H1 (cell line): Measurements from ENCODE around the gene BSDC1. TPM values are rescaled to one million over a fixed set of nuclear protein-coding genes. Genes with fewer than 3 reads are reported as not detected.

Experiments used
- CTCF ChIA-PET: fragments of 300-600 bp; sonication (Branson Sonifier 250); formaldehyde crosslinking; loops from one replicate; lab custom pipeline; 2021; ENCODE audit not compliant: partially characterized antibody; lab: Charles Lee
- POLR2A ChIA-PET: fragments of 300-600 bp; sonication (Branson Sonifier 250); formaldehyde crosslinking; loops from one replicate; lab custom pipeline; 2021; ENCODE audit warnings: inconsistent platforms; ENCODE audit not compliant: partially characterized antibody; lab: Charles Lee
- DNase-seq, 2 experiments: peaks; one replicate each; pipeline versions ENCODE4 v3.0.0 to v3.0.0-alpha.2; 2010 to 2022; ENCODE audit warnings: low spot score in 2 of 2, low read depth in 1 of 2, mixed read lengths in 1 of 2
- FAIRE-seq: peaks from 2 replicates; lab custom pipeline; 2011; peaks lifted over from hg19 to GRCh38; lab: Jason Lieb, UNC
- H2AFZ ChIP-seq: 2 replicates; pipeline ENCODE4 v1.8.1; 2012; ENCODE audit warnings: low read length, inconsistent platforms
- H2AK5ac ChIP-seq: 2 replicates; pipeline ENCODE4 v1.6.1; 2013; ENCODE audit warnings: low read depth, low read length
- H2BK120ac ChIP-seq: replicated peaks from 2 replicates; pipeline ENCODE3; 2013; ENCODE audit warnings: low read depth, low read length, inconsistent platforms
- H2BK12ac ChIP-seq: 2 replicates; pipeline ENCODE4 v1.6.1; 2013; ENCODE audit warnings: low read depth, low read length
- H2BK15ac ChIP-seq: 2 replicates; pipeline ENCODE4 v1.6.1; 2013; ENCODE audit warnings: low read length
- H2BK20ac ChIP-seq: 2 replicates; pipeline ENCODE4 v1.6.1; 2013; ENCODE audit warnings: low read length
- H2BK5ac ChIP-seq: 2 replicates; pipeline ENCODE4 v1.6.1; 2013; ENCODE audit warnings: low read depth, low read length
- H3K14ac ChIP-seq: 2 replicates; pipeline ENCODE4 v1.6.1; 2013; ENCODE audit warnings: inconsistent platforms; ENCODE audit not compliant: insufficient read length
- H3K18ac ChIP-seq: 2 replicates; pipeline ENCODE4 v1.6.1; 2013; ENCODE audit warnings: low read length; ENCODE audit errors: extremely low read depth
- H3K23ac ChIP-seq: 2 replicates; pipeline ENCODE4 v1.6.1; 2013; ENCODE audit warnings: inconsistent platforms; ENCODE audit not compliant: insufficient read length
- H3K23me2 ChIP-seq: 2 replicates; pipeline ENCODE4 v1.6.1; 2013; ENCODE audit warnings: low read depth, low read length
- H3K27ac ChIP-seq: 2 replicates; pipeline ENCODE4 v1.6.1; 2011; ENCODE audit warnings: low read depth, low read length, inconsistent platforms
- H3K27me3 ChIP-seq, 4 experiments: replicated peaks in 1 of 4; 1 replicate in 1 of 4; 2 replicates in 3 of 4; pipeline versions ENCODE4 v1.6.1 to v1.8.1; 2011 to 2013; ENCODE audit warnings: low read length in 3 of 4, mild to moderate bottlenecking in 3 of 4, inconsistent platforms in 2 of 4, mixed read lengths in 2 of 4, moderate library complexity in 1 of 4; ENCODE audit not compliant: control insufficient read depth in 3 of 4, insufficient read depth in 3 of 4; ENCODE audit errors: extremely low read depth in 1 of 4
- H3K36me3 ChIP-seq, 4 experiments: 2 replicates each; pipeline versions ENCODE4 v1.6.1 to v1.8.1; 2011 to 2013; ENCODE audit warnings: mild to moderate bottlenecking in 4 of 4, low read length in 3 of 4, moderate library complexity in 2 of 4, control low read depth in 1 of 4, inconsistent platforms in 1 of 4; ENCODE audit not compliant: insufficient read depth in 4 of 4, control insufficient read depth in 2 of 4
- H3K4ac ChIP-seq: replicated peaks from 2 replicates; pipeline ENCODE3; 2013; ENCODE audit warnings: low read length, low read depth, mixed read lengths, inconsistent platforms; ENCODE audit not compliant: insufficient read length
- H3K4me1 ChIP-seq, 4 experiments: replicated peaks in 1 of 4; 1 replicate in 1 of 4; 2 replicates in 3 of 4; pipeline versions ENCODE4 v1.6.1 to v1.8.1; 2011 to 2013; ENCODE audit warnings: low read length in 3 of 4, inconsistent platforms in 2 of 4, mixed read lengths in 1 of 4; ENCODE audit not compliant: insufficient read depth in 4 of 4, control insufficient read depth in 3 of 4
- H3K4me2 ChIP-seq, 2 experiments: 2 replicates each; pipeline versions ENCODE4 v1.6.1 to v1.8.1; 2011 to 2013; ENCODE audit warnings: low read depth in 2 of 2, low read length in 2 of 2, control low read depth in 1 of 2, inconsistent platforms in 1 of 2, mild to moderate bottlenecking in 1 of 2; ENCODE audit not compliant: insufficient read depth in 1 of 2
- H3K4me3 ChIP-seq, 4 experiments: fragments of 200-600, 300-600 bp in 1 of 4; sonication (generic), shearing (Covaris generic), sonication (Bioruptor Twin) in 1 of 4; 2 replicates each; pipeline versions ENCODE4 v1.5.1 to v1.8.1; 2011 to 2016; ENCODE audit warnings: low read length in 4 of 4, low read depth in 3 of 4, control low read depth in 2 of 4, inconsistent platforms in 2 of 4, mild to moderate bottlenecking in 2 of 4, mixed read lengths in 1 of 4, moderate library complexity in 1 of 4; ENCODE audit not compliant: insufficient read depth in 2 of 4; ENCODE audit errors: extremely low read depth in 1 of 4
- H3K56ac ChIP-seq: replicated peaks from 2 replicates; pipeline ENCODE3; 2013; ENCODE audit warnings: low read depth, mild to moderate bottlenecking, mixed read lengths, low read length, inconsistent platforms; ENCODE audit not compliant: insufficient read length
- H3K79me1 ChIP-seq: 2 replicates; pipeline ENCODE4 v1.6.1; 2013; ENCODE audit warnings: low read depth, low read length, control low read depth
- H3K79me2 ChIP-seq, 2 experiments: 2 replicates each; pipeline versions ENCODE4 v1.6.1 to v1.8.1; 2012 to 2013; ENCODE audit warnings: low read length in 2 of 2, mild to moderate bottlenecking in 2 of 2, inconsistent platforms in 1 of 2; ENCODE audit not compliant: insufficient read depth in 2 of 2, control insufficient read depth in 1 of 2
- H3K9ac ChIP-seq, 4 experiments: replicated peaks in 1 of 4; 1 replicate in 1 of 4; 2 replicates in 3 of 4; pipeline versions ENCODE4 v1.6.1 to v1.8.1; 2011 to 2013; ENCODE audit warnings: low read depth in 3 of 4, low read length in 3 of 4, control low read depth in 2 of 4, mild to moderate bottlenecking in 2 of 4, moderate library complexity in 2 of 4, inconsistent platforms in 1 of 4; ENCODE audit errors: extremely low read depth in 1 of 4
- H3K9me3 ChIP-seq, 2 experiments: 2 replicates each; pipeline versions ENCODE4 v1.6.1 to v1.8.1; 2012 to 2013; ENCODE audit warnings: mild to moderate bottlenecking in 2 of 2, moderate library complexity in 2 of 2, control low read depth in 1 of 2, inconsistent platforms in 1 of 2, low read depth in 1 of 2, low read length in 1 of 2, mixed read lengths in 1 of 2; ENCODE audit not compliant: insufficient read depth in 2 of 2
- H4K20me1 ChIP-seq, 2 experiments: replicated peaks in 1 of 2; 2 replicates each; pipeline versions ENCODE3 to v1.8.1; 2011 to 2013; ENCODE audit warnings: inconsistent platforms in 2 of 2, low read length in 2 of 2, mild to moderate bottlenecking in 1 of 2; ENCODE audit not compliant: insufficient read depth in 2 of 2, control insufficient read depth in 1 of 2
- H4K5ac ChIP-seq: 2 replicates; pipeline ENCODE4 v1.6.1; 2013; ENCODE audit warnings: low read length, low read depth, mixed read lengths, inconsistent platforms; ENCODE audit not compliant: insufficient read length
- H4K8ac ChIP-seq: 2 replicates; pipeline ENCODE4 v1.8.0; 2013; ENCODE audit warnings: mild to moderate bottlenecking, moderate library complexity, low read length, inconsistent platforms; ENCODE audit not compliant: insufficient read depth; ENCODE audit errors: extremely low read depth
- H4K91ac ChIP-seq: replicated peaks from 2 replicates; pipeline ENCODE3; 2013; ENCODE audit warnings: low read length, mixed read lengths, inconsistent platforms; ENCODE audit not compliant: insufficient read length
- BACH1 ChIP-seq: IDR thresholded peaks from 2 replicates; pipeline ENCODE4 v1.6.1; 2012; ENCODE audit warnings: low read length, improper control_type of control experiment
- EP300 ChIP-seq, 2 experiments: IDR thresholded peaks; 1 replicate in 1 of 2; 2 replicates in 1 of 2; pipeline ENCODE4 v1.6.1; 2011 to 2012; ENCODE audit warnings: low read depth in 2 of 2, low read length in 2 of 2, mild to moderate bottlenecking in 2 of 2, borderline replicate concordance in 1 of 2, inconsistent platforms in 1 of 2, moderate library complexity in 1 of 2
- HDAC2 ChIP-seq, 2 experiments: fragments of 300-600 bp in 1 of 2; sonication (generic) in 1 of 2; IDR thresholded peaks; 2 replicates each; pipeline ENCODE4 v1.6.1; 2011 to 2012; ENCODE audit warnings: low read depth in 2 of 2, low read length in 2 of 2, mild to moderate bottlenecking in 2 of 2, moderate library complexity in 2 of 2, borderline replicate concordance in 1 of 2, inconsistent platforms in 1 of 2
- KDM5A ChIP-seq: fragments of 200-600 bp; IDR thresholded peaks from 2 replicates; pipeline ENCODE4 v1.7.1; 2012; ENCODE audit warnings: mild to moderate bottlenecking, low read length, inconsistent platforms, mixed read lengths
- POLR2A ChIP-seq, 2 experiments: IDR thresholded peaks; 1 replicate in 1 of 2; 2 replicates in 1 of 2; pipeline ENCODE4 v1.6.1; 2011; ENCODE audit warnings: low read depth in 2 of 2, low read length in 2 of 2, mild to moderate bottlenecking in 2 of 2; ENCODE audit errors: control extremely low read depth in 1 of 2
- WGBS, 2 experiments: shearing (Covaris generic) in 1 of 2; methylation state at CpG; one replicate each; pipeline versions ENCODE4 v1.1.6 to v1.1.7; 2013 to 2015; ENCODE audit warnings: low lambda C conversion rate in 2 of 2, mixed read lengths in 2 of 2, inconsistent platforms in 1 of 2, low coverage in 1 of 2, missing lambda C conversion rate in 1 of 2; ENCODE audit not compliant: insufficient replicate concordance in 2 of 2, insufficient coverage in 1 of 2, insufficient read length in 1 of 2; ENCODE audit errors: extremely low coverage in 1 of 2, missing lambda C conversion rate in 1 of 2; 5-methylcytosine and 5-hydroxymethylcytosine counted together
- long read RNA-seq, 2 experiments: library from RNA in 1 of 2; library from capped mRNA in 1 of 2; stranded (forward); transcript quantifications; one replicate each; pipeline ENCODE4 v2.0.0, GENCODE V29; 2021; ENCODE audit warnings: inconsistent platforms in 1 of 2
- polyA minus RNA-seq, 3 experiments: library from RNA; depleted of rRNA, polyadenylated mRNA; stranded (reverse); fragments of >200 nt; gene quantifications; 1 replicate in 2 of 3; 2 replicates in 1 of 3; pipeline ENCODE4 v1.2.3, GENCODE V29; 2011
- polyA plus RNA-seq, 7 experiments: library from polyadenylated mRNA; depleted of rRNA in 3 of 7; stranded (reverse) in 5 of 7; unstranded in 2 of 7; fragments of >200 nt in 5 of 7; fragments of 200-250 nt in 2 of 7; gene quantifications; 1 replicate in 5 of 7; 2 replicates in 1 of 7; 4 replicates in 1 of 7; pipeline versions ENCODE4 v1.2.1 to v1.2.3, GENCODE V29; 2011 to 2013; ENCODE audit warnings: missing spikeins in 2 of 7, mixed read lengths in 2 of 7
- total RNA-seq: library from RNA; stranded (reverse); fragmentation: NEBNext Ultra II Directional; extraction: Animal tissue kit (Norgen Biotek cat#: 25700); gene quantifications from 2 replicates; pipeline ENCODE4 v1.2.1, GENCODE V29; 2021

The BSDC1 gene, protein sequence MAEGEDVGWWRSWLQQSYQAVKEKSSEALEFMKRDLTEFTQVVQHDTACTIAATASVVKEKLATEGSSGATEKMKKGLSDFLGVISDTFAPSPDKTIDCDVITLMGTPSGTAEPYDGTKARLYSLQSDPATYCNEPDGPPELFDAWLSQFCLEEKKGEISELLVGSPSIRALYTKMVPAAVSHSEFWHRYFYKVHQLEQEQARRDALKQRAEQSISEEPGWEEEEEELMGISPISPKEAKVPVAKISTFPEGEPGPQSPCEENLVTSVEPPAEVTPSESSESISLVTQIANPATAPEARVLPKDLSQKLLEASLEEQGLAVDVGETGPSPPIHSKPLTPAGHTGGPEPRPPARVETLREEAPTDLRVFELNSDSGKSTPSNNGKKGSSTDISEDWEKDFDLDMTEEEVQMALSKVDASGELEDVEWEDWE
- total RNA-seq: 40.7 and 42.9 TPM in 2 replicates
- 23.3 and 24.8 TPM in 2 replicates for polyA plus RNA-seq (2011; rRNA removed)
- 33.0 TPM for polyA plus RNA-seq (2011; cell fraction: cytosol; rRNA removed)
- polyA plus RNA-seq (2011; cell fraction: nucleus; rRNA removed): 50.6 TPM
- 31.2 to 34.6 TPM (median 32.6 TPM) in 4 replicates for polyA plus RNA-seq (2012, experiment 1 of 2)
- polyA plus RNA-seq (2012, experiment 2 of 2): 27.9 TPM
- polyA plus RNA-seq (2013, experiment 1 of 2): 29.6 TPM
- 27.2 TPM for polyA plus RNA-seq (2013, experiment 2 of 2)
- 33.0 and 33.3 TPM in 2 replicates for polyA minus RNA-seq (2011; rRNA and poly(A)+ RNA removed)
- polyA minus RNA-seq (2011; cell fraction: cytosol; rRNA and poly(A)+ RNA removed): 19.5 TPM
- polyA minus RNA-seq (2011; cell fraction: nucleus; rRNA and poly(A)+ RNA removed): 33.1 TPM
- long read RNA-seq, experiment 1, partial matches to known transcripts: 17 of 22 reads
- long read RNA-seq, experiment 1, other reads (novel, unspliced or antisense): 5 of 22 reads
- long read RNA-seq, experiment 2, partial matches to known transcripts: 6 of 10 reads
- long read RNA-seq, experiment 2, other reads (novel, unspliced or antisense): 3 of 10 reads

DNA sequence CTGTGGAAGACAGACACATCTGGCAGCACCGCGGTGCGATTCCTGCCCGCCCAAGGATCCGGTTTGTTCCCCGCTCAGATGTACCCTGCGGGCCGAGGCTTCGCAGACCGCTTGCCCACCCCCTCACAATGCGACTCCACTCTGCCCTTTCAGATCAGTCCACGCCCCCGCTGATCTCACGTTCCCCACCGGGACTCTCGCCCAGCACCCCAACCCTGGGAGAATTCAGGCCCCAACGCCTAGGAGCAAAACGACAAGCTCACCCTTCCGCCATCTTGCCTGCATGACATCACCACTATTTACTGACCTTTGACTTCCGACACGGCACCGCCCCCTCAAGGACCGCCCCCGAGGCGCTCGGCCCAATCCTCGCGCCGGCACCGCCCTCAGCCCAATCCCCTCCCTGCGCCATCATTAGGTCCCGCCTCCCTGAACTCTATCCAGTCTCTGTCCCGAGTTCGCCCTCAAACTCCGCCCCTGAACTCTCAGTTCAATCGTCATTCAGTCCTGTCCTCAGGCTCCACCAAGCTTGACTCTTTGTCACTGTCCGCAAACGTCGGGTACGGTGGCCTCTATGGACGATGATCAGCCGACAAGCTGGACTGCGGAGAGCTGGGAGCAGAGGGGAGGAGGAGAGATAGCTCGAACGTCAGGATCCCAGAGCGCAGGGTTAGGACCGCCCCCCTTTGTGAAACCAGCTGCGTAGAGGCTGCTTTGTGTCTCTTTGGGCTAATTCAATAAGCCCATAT is at the start of gene BSDC1:
Gene BSDC1 (minus strand): TSS at position 301 of the 749 bp plus-strand sequence. CDS start 27 bp downstream, at position 274.
- peak within 1 kb of the TSS; percentile 84 to 90 for H3K4me2 ChIP-seq
- no peak within 1 kb of the TSS for H3K23ac ChIP-seq
- peak within 1 kb of the TSS; percentile 80 to 99 (median 97) for H3K9ac ChIP-seq
- CTCF ChIA-PET: interaction anchor here (0.9 to 1.2 kb wide), 4 partner anchors 243 to 399 kb away, joined by 3 to 4 read pairs (median 3); no protein-coding TSS in a partner anchor
- H3K27me3 ChIP-seq: no peaks in the 10 kb centered on the region
- no peak within 1 kb of the TSS for H2BK120ac ChIP-seq
- H3K79me1 ChIP-seq: peaks cover 7% of the 10 kb centered on the region
- H3K27ac ChIP-seq: peak within 1 kb of the TSS; percentile 95
- peak; percentile 70 for FAIRE-seq
- H4K8ac ChIP-seq: peak within 1 kb of the TSS; percentile 100
- peaks cover 3 to 13% (median 9%) of the 10 kb centered on the region in 4 experiments; a peak in 5 of 8 replicates for H3K36me3 ChIP-seq
- peak; percentile 97 to 98 for DNase-seq
- H4K20me1 ChIP-seq: peaks cover 0 to 4% of the 10 kb centered on the region in 2 experiments
- peak within 1 kb of the TSS; percentile 99 for H2BK5ac ChIP-seq
- no peaks in the 10 kb centered on the region for H3K9me3 ChIP-seq
- peaks cover 0 to 8% (median 3%) of the 10 kb centered on the region in 4 experiments; a peak in 4 of 7 replicates for H3K4me1 ChIP-seq
- peaks cover 4% of the 10 kb centered on the region; the same call in 1 of the 2 replicates for H3K23me2 ChIP-seq
- no peak within 1 kb of the TSS for H2BK20ac ChIP-seq
- peak within 1 kb of the TSS; percentile 38 for H2AFZ ChIP-seq
- H4K91ac ChIP-seq: peak within 1 kb of the TSS; percentile 12
- peak within 1 kb of the TSS; percentile 57 for H3K4ac ChIP-seq
- H2AK5ac ChIP-seq: peak within 1 kb of the TSS; percentile 75; the same call in 1 of the 2 replicates
- H3K4me3 ChIP-seq: peak within 1 kb of the TSS; percentile 79 to 100 (median 94)
- POLR2A ChIA-PET: interaction anchor here (0.6 to 3.8 kb wide), 43 partner anchors 9 to 423 kb away, joined by 3 to 13 read pairs (median 4); partner anchors contain the start of genes FAM229A, HDAC1, IQCC and MARCKSL1
- peak within 1 kb of the TSS; percentile 84 for H2BK12ac ChIP-seq
- peak within 1 kb of the TSS; percentile 59 for H4K5ac ChIP-seq
- 0 out of 2 replicates have a peak within 1 kb of the TSS, but pooled peaks have one; percentile 92 for H2BK15ac ChIP-seq
- 1% methylated on average over 44 of the region's 48 CpGs; no CpG with 5 or more reads in 1 of the 2 experiments for WGBS, 2 experiments
- peaks cover 4 to 29% of the 10 kb centered on the region in 2 experiments for H3K79me2 ChIP-seq
- H3K14ac ChIP-seq: no peak within 1 kb of the TSS
- H3K18ac ChIP-seq: peak within 1 kb of the TSS; percentile 89
- H3K56ac ChIP-seq: peak within 1 kb of the TSS; percentile 88
- TF ChIP-seq KDM5A: peak; percentile 99
- TF ChIP-seq HDAC2 (IDR thresholded peaks at IDR 0.05; ENCODE audit: borderline replicate concordance in 1 of 2, low read depth in 2 of 2, low read length in 2 of 2): peak in 1 of 2 experiments; percentile 85; a peak in 1 of 4 replicates
- TF ChIP-seq EP300 (IDR thresholded peaks at IDR 0.05; ENCODE audit: borderline replicate concordance in 1 of 2, low read depth in 2 of 2, low read length in 2 of 2): no peak
- peak; percentile 77 to 97 for TF ChIP-seq POLR2A (IDR thresholded peaks at IDR 0.05; ENCODE audit: control extremely low read depth in 1 of 2, low read depth in 2 of 2, low read length in 2 of 2)
- TF ChIP-seq BACH1: no peak
